Measurements from ENCODE around the gene CDCA5.
A peak's percentile ranks its signal among the peaks of the same experiment; 100 is the strongest.

The CDCA5 gene

GRCh38 chr11:65116370-65117205 lies 32.7 kb upstream of the CDCA5 start:
- TF ChIP-seq CTCF (IDR thresholded peaks at IDR 0.05; ENCODE audit: extremely low read depth, missing control alignments), result no peak
- DNase-seq (ENCODE audit: low spot score), result no peak

GRCh38 chr11:65115361-65116082 lies 31.7 kb upstream of the CDCA5 start:
- no peak for DNase-seq (ENCODE audit: low spot score)
- no peak for TF ChIP-seq CTCF (IDR thresholded peaks at IDR 0.05; ENCODE audit: extremely low read depth, missing control alignments)

GRCh38 chr11:65114538-65115171 lies 30.8 kb upstream of the CDCA5 start:
- TF ChIP-seq CTCF (IDR thresholded peaks at IDR 0.05; ENCODE audit: extremely low read depth, missing control alignments), result no peak
- DNase-seq (ENCODE audit: low spot score), result no peak

GRCh38 chr11:65113839-65114238 lies 30.0 kb upstream of the CDCA5 start:
- no peak for DNase-seq (ENCODE audit: low spot score)
- TF ChIP-seq CTCF (IDR thresholded peaks at IDR 0.05; ENCODE audit: extremely low read depth, missing control alignments), result no peak

- no peak for DNase-seq (ENCODE audit: low spot score)
- TF ChIP-seq CTCF (IDR thresholded peaks at IDR 0.05; ENCODE audit: extremely low read depth, missing control alignments), result no peak
Measured at GRCh38 chr11:65113361-65113756, 29.5 kb upstream of the CDCA5 start.

- TF ChIP-seq CTCF (IDR thresholded peaks at IDR 0.05; ENCODE audit: extremely low read depth, missing control alignments), result peak; percentile 98
- DNase-seq (ENCODE audit: low spot score), result peak; percentile 84
Measured at GRCh38 chr11:65112546-65113360, 28.9 kb upstream of the CDCA5 start.
